ENCODE results near the gene G0S2.
"Not testable (repeated sequence)": the region's sequence is repeated elsewhere in the genome, so short reads cannot be mapped to it uniquely, and the experiment has no call there.

G0S2 gene

DNA sequence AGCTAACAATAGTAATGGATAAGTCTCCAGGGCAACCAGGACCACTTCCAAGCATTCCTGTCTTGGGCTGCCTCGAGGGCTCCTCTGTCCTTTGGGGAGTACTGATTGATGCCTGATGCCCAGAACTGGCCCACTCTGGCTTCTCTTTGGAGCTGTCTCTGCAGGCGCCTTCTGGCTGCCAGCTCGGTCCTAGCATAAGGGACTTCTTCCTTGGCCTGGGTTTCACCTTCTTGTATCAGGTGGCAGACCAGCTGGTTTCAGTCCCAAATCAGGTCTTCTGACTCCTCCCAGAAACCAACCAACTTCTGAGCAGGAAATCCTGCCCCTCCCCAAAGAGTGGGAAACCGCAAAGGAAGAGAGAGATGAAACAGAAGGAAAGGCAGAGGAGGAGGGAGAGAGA, 10.6 kb downstream of the G0S2 start:
- DNase-seq, result no peak

DNA sequence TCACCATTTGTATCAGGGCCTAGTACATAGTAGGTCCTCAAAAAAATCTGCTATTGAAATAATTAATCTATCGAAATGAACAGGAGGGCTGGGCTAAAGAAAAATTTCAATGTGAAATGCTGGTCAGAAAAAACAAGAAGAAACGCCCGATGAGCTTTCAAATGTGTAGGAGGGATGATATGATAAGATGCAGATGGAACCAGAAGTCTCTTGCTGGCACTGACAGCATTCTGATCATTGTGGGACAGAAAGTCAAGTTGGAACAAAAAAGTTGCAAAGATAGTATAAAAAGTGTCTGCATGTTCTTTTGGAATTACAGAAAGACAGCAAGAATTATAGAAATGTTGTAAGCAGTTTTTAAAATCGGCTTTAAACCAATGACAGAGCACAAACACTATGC, 11.1 kb downstream of the G0S2 start:
- no peak for DNase-seq

DNA sequence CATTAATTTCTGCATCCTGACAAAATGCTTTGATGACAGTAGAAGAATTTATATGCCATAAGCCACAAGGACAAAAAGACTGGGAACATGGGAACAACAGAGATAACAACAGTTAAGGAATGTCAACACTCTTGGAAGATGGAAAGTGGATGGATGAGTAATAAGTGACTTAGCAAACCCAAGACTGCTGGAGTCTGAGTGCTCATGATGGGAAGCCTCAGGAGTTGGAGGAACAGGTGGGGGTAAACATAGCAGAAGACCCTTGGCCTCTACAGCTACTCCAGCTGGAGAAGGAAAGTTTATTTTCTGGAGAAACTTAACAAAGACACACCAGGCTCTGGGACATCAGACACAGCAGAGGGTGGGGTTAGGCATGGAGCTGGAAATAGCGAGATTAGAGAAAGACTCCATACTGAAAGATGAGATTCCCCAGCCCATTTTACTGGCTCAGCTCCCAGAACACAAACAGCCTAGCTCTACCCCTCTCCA, 13.6 kb downstream of the G0S2 start:
- no peak for DNase-seq

DNA sequence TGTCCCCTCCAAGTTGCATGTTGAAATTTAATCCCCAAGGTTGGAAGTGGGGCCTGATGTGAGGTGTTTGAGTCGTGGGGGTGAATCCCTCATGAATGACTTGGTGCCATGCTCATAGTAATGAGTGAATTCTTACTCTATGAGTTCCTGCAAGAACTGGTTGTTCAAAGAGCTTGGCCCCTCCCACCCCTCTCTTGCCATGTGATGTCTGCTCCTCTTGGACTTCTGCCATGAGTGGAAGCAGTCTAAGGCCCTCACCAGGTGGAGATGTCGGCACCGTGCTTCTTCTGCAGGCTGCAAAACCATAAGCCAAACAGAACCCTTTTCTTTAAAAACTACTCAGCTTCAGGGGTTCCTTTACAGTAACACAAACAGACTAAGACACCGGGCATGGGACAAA, 14.3 kb downstream of the G0S2 start:
- DNase-seq, result no peak

DNA sequence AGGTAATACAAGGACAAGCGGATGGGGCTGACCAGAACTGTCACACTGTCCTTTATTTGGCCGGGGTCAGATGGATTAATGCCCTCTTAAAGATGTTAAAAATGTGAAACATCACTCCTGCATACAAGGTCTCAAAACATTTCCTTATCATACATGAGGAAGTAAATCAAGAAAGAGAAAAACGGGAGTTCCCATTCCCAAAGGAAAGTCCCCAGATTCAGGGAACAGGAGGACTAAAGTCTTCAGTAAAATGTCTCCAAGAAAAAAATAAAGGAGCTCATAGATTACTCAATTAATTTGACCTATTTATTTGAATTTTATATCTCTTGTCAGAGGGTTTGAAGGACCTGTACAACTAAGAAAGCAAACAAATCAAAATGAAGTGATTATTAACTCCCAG, 16.0 kb downstream of the G0S2 start:
- DNase-seq, result no peak

DNA sequence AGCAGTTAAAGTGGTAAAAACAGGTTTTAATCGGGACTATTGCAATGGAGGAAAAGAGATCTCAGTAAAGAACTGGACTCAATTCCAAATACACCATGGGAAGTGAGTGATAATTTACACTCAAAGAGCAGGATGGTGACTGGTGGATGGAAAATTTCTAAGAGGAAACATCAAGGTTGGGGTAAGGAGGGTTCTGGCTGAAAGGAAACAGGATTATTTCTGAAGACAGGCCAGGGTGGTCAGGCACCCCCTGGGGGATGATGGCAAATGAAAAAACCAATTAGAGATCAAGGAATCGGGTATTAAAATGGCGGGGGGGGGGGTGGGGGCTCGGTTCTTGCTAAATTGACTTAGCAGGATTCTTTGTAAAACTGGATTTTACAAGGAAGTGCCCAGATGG, 17.1 kb downstream of the G0S2 start:
- no peak for DNase-seq

DNA sequence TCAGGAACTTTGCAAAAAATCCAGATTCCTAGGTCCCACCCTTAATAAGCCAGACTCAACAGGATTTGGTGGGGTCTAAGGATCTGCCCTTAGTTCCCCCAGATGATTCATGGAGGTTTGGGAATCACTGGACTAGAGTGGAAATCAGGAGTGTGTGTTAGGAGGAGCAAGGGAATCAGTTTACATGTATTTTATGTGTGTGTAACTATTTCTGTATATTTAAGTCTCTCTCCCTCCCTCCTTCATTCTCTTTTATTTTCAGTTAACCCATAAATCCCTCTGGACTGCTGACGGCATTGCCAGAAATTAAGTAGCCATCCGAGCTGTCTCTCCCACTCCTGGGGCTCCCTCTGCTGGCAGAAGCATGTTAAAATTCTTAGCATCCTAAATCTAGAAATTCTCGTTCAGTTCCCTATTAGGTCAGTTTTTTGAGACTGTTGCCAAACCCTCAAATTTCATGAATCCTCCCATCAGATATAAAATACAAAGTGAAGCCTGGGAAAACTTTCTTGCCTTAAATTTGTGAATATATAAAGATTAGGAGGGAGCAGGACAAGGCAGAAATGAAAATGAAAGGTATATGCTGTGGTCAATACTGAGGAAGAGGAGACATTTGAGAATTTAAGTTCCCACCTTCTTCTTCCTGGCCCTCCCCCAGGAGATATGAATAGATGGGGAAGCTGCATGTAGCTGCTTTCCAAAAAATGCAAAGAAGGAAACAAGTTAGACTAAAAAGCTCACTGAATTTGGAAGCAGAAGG, 17.7 kb downstream of the G0S2 start:
- peak; percentile 64 for DNase-seq

DNA sequence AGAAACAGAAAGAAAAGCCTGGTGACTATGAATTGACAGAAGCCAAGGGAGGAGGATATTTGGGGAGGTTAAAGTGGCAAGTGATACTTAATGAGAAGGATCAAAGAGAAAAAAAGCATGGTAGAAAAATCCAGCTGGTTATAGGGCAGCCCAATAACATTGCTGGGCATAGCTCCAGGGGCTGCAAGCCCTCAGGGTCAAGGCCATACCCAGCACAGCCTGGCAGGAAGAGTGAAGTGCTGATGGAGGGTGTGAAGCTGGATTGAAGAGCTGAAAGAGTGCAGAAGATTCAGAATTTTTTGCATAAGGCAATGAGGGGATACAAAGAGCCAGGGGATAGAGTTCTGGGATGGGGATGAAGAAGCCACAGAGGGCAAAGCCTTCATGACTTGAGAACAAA, 21.5 kb downstream of the G0S2 start:
- no peak for DNase-seq

DNA sequence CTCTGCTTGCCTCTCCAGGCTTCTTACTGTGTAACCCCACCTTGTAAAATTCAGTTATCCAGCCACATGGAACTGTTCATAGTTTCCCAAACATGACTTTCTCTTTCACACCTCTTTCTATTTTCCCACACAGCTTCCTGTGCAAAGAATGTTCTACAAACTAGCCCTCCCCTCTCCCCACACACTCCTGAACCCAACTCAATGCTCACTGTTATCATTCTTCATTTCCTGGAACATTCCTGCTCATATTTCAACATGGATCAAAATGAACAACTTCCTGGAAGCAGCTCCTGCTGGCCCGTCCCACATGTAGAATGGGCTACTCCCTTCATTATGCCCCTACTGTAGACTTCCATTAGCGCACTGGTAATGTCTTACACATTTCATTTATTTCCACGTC, 21.9 kb downstream of the G0S2 start:
- no peak for DNase-seq

DNA sequence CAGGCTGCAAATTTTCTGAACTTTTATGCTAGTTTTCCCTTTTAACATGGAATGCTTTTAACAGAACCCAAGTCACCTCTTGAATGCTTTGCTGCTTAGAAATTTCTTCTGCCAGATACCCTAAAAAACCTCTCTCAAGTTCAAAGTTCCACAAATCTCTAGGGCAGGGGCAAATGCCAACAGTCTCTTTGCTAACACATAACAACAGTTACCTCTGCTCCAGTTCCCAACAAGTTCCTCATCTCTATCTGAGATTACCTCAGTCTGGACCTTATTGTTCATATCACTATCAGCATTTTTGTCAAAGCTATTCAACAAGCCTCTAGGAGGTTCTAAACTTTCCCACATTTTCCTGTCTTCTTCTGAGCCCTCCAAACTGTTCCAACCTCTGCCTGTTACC, 25.5 kb downstream of the G0S2 start:
- DNase-seq, result not testable (repeated sequence)

DNA sequence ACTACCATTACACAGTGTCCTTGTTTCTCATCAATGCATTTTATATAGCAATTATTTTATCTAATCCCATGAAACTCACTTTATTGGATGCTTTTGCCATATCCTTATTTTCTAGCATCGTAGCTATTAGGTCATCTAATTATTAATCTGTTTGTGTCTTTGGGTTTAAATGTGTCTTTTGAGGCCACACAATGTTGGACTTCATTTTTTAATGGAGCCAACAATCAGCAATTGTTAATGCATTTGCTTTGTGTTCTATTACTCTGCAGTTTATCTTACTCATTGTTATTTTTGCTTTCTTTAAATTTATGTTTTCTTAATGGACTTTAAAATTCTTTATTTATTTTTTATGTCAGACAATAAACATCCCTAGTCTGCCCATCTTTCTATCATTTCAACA, 27.6 kb downstream of the G0S2 start:
- no peak for DNase-seq

DNA sequence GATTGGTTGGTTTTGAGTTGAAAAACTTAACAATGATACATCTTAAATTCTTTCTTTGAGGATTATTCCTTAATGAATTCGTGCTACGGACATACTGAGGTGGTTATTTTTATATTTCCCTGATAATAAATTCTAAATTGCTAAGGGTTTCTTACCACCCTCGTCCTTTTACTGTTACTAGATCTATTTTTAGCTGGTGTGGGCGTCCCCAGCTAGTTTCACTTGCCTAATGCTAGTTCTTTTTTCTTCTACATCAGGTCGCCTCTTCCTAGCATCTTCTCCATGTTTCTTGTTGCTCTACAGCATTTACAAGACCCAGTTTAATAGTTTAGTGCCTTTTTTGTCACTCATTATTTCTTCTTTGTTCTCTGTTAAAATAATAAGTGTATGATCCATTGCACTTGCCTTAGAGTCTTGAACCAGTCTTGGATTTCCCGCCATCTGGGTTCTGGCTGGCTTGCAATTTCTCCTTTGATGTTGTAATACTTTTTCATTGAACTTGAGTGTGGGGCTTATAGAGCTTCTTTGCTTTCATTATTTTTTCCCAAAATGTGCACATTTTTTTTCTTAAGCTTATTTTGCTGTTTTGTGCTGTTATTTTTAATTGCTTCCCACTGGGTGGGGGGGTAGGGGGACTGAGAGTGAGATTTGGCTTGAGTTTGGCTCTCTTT, 28.8 kb downstream of the G0S2 start:
- DNase-seq, result no peak

DNA sequence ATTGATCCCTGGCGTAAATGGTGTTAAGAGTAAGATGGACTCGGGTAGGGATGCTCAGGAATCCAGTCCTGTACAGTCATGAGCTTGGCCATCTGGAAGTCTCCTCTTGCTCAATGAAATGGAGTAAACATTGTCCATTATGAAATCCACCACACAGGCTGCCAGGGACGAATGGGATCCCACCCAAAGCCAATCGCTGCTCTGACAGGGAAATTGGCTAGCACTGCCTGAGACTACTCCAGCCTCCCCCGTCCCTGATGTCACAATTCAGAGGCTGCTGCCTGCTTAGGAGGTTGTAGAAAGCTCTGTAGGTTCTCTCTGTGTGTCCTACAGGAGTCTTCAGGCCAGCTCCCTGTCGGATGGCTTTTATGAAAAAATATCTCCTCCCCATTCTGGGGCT, 29.4 kb downstream of the G0S2 start, which contains the start of gene HSD11B1:
HSD11B1 (plus strand) TSS at position 263 of the 400 bp plus-strand sequence; CDS start at position 360, 97 bp downstream.
- no peak for DNase-seq

DNA sequence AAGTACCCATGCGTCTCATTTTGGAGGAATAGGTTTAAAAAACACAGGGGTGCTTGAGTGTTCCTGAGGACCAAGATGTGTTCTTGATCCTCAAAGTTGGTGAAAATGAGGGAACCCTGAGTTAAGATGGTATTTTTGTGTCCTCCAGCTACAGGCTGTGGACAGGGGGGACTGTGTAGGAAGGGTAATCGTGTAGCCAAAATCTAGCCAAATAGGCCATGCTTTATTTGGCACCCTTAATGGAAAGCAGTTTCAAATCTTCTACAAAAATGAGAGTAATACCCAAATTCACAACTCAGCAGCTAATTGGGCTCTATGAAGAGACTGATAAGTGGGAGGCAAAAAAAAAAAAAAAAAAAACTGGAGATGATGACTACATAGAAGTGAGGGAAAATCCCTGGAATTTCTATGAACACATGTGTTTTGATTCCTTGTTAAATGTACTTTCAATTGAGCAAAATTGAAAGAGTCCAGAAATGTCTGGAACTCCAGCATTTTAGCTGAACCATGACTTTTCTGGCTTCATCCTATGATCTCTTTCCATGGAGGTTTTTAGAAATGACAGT, 29.9 kb downstream of the G0S2 start:
- no peak for DNase-seq

DNA sequence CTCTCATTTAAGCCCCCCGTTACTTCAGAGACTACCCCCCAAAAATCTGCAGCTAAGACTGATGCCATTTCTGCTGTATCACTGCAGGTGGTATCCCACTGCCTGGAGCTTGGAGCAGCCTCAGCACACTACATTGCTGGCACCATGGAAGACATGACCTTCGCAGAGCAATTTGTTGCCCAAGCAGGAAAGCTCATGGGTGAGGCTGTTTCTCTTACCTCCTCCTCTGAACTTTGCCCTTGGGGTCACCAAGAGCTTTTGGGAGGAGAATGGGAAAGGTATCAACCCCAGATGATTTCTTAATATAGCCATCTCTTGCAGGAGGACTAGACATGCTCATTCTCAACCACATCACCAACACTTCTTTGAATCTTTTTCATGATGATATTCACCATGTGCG, 31.4 kb downstream of the G0S2 start:
- no peak for DNase-seq

DNA sequence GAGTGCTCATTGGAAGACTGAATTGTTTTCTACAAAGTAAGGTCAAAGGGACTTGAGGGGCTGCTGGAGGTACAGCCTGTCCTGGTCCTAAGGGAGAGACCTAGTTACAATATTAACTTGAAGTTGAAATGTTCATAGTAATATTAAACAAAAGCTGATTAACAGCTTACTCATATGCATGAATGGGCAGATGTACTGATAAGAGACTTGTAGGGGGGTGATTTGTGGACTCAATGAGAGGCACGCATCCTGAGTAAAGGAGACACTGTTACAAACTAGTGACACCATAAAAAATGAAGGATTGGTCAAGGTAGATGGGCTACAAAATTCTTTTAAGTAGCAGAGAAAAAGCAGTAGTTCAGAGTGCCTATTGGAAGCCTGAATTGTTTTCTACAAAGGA, 32.1 kb downstream of the G0S2 start:
- DNase-seq, result no peak

DNA sequence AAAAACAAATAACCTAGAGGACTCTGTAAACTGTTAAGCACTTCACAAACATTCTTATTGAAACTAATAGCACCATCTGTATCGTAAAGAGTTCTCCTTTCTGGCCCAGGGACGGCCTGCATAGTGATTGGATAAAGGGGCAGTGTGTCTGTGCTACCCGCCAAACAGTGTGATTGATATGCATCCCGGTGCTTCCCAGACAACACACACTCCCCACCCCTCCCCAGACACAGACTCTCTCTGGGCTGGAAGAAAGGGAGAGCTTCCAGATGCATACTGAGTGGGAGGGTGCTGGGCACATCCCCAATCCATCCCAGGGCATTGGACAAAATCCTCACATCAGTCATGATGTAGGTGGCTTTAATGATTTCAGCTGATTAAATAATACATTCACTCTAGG, 33.1 kb downstream of the G0S2 start:
- no peak for DNase-seq

DNA sequence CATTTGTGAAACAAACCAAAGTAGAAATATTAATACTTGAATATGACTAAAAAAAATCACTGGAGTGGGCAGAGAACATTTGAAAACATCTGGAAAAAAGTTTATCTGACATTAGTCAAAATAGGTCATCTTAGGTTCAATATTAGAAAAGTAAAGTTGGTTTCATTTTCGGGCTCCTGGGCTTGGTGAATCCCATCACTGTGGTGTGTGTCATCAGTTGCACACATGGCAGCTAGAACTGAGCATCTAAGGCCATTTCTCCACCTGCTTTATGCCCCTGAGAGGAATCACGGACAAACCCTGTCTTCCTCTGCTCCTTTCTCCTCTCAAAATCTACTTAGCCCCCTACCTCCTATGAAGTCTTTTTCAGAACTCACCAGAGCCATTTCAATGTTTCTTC, 34.9 kb downstream of the G0S2 start:
- DNase-seq, result no peak

DNA sequence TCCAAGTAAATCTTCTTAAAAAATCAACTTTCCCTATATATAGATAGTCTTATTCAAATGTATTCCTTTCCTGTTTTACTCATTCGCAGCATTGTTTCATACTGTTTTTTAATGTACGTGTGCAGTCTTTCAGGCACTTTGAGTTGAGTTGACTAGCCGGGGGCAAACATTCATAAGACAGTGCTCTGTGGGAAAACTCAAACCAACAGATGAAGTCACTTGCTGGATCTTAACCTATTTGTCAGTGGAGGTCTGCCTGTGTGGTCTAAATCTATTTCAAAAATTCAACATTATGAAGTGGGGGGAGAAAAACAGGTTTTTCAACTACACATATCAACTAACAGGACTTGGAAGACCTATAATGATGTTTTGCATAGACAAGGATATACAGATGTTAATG, 35.6 kb downstream of the G0S2 start:
- DNase-seq, result no peak

DNA sequence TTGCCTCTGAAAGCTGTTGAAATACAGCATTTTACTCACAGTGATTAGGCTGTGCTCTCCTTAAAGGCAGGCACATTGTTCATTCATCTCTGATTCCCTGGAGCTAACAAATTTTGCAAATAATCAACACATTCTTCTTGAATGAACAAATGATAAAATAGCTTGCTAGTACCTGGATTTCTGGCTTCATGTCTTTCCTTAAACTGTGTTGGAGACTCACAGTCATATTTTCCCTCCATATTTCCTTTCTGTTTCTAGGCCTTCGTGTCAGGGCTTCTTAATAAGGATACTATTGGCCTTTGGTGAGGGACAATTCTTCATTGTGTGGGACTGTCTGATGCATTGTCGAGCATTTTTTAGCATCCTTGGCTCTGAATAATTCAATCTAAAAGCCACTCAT, 39.1 kb downstream of the G0S2 start:
- no peak for DNase-seq

DNA sequence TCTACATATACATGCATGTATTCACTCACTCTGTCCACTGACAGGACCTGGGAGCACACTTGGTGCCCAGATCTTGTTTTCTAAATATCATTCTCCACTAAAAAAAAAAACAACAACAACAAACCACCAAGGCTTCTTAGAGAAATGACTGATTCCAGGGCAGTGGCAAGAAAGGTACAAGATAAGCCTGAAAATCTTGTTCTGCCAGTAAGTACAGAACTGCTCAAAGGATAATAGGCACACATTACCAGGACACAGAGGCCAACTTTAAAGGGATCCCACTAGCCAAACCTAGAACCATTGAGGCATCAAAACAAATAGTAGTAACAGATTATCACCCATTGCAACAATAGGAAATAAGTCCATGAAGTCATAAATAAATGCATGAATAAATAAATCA, 40.1 kb downstream of the G0S2 start:
- no peak for DNase-seq

DNA sequence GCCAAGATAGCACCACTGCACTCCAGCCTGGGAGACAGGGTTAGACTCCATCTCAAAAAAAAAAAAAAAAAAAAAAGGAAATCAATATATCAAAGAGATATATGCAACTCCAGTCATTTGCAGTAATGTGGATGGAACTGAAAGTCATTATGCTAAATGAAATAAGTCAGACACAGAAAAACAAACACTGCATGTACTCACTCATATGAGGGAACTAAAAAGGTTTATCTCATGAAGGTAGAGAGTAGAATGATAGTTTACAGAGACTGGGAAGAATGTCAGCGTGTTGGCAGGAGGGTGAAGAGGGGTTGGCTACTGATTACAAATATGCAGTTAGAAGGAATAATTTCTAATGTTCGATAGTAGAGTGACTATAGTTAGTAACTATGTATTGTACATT, 42.6 kb downstream of the G0S2 start:
- no peak for DNase-seq

DNA sequence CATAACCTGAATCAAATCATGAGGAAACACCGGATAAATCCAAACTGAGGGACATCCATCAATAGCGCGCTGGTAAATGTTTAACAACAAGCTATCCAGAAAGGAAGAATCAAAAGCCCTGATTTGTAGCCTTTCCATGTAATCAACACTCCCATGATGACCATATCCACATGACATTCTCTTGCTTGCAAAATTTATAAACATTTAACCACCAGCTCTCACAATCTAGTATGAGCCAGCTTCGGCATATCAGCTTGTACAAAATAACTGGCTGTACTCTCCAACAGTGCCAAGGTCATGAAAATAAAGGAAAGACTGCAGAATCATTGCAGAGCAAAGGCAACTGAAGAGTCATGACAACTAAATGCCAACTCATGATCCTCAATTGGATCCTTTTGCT, 45.1 kb downstream of the G0S2 start:
- no peak for DNase-seq

DNA sequence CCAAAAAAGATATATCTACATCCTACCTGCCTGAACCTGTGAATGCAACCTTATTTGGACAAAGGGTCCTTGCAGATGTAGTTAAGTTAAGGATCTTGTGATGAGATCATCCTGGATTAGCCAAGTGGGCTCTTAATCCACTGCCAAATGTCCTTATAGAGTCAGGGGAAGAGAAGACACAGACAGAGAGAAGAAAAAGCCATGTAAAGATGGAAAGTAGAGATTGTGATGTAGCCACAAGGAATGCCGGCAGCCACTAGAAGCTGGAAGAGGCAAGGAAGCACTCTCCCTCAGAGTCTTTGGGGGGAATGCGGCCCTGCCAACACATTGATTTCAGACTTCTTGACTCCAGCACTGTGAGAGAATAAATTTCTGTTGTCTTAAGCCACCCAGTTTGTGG, 45.6 kb downstream of the G0S2 start:
- no peak for DNase-seq

Measured in NCI-H1694 (cell line).